8988T (cell line): ENCODE data around the gene TRUB2.

Experiments used
- DNase-seq: peaks from one replicate; pipeline ENCODE4 v3.0.0; 2011

The TRUB2 gene, protein sequence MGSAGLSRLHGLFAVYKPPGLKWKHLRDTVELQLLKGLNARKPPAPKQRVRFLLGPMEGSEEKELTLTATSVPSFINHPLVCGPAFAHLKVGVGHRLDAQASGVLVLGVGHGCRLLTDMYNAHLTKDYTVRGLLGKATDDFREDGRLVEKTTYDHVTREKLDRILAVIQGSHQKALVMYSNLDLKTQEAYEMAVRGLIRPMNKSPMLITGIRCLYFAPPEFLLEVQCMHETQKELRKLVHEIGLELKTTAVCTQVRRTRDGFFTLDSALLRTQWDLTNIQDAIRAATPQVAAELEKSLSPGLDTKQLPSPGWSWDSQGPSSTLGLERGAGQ

DNA sequence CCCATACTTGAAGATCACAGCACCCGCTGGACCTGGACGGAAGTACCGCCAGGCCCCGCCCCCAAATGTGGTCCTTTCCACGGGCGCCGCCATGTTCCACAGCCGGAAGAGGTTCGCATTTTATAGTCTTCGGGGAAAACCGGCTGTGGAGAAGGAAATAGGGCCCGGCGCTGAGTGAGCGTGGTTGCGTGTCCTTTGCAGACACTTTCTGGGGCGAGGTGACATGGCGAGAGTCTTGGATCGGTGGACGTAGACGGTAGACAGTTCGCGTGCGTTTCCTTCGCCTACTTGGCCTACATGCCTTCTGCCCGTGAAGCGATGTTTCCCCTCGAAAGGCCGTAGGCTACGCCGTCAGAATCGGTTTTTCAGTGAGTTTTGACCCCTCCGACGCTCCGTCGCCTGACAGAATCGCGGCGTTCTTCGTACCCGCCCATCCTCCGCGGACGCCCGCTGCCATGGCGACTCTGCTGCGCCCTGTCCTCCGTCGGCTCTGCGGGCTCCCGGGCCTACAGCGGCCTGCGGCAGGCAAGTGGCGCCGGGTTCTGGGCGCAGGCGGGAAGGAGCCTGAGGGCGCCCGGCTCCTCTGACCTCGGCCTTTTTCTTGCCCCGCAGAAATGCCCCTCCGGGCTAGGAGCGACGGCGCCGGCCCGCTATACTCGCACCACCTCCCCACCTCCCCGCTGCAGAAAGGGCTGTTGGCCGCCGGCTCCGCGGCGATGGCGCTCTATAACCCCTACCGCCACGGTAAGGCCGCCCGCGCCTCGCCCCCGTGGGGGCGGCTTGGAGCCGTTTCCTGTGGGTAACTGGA lies at the start of gene TRUB2, which contains the start of gene COQ4:
TSS of gene TRUB2 (minus strand) at position 44 of the 808 bp plus-strand sequence. CDS start at position 5, 39 bp downstream.
TSS of gene COQ4 (plus strand) at position 436 of the 808 bp plus-strand sequence. CDS start at position 456, 20 bp downstream.
- DNase-seq = peak; percentile 86

DNA sequence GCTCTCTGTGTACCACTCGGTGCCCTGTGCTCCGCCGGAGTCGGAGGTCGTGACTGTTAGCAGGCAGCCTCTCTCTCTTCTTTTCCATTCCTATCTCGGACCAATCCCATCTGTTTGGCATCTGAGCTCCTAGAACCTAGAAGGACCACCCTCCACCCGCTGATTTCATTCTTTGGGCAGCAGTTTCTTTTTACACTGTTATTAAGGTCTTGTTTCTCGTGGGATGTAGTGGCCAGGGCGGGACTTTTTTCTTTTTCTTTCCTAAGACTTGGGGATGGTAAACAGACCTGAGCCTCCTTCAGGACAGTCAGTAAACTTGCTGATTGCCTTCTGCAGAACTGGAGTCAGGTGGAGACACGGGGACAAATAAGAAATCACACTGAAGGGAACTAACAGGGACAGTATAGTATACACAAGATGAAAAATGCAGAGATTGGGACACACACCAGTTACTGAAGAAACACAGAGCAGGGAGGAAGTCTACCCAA lies 49.4 kb upstream of the TRUB2 start:
- DNase-seq = no peak

DNA sequence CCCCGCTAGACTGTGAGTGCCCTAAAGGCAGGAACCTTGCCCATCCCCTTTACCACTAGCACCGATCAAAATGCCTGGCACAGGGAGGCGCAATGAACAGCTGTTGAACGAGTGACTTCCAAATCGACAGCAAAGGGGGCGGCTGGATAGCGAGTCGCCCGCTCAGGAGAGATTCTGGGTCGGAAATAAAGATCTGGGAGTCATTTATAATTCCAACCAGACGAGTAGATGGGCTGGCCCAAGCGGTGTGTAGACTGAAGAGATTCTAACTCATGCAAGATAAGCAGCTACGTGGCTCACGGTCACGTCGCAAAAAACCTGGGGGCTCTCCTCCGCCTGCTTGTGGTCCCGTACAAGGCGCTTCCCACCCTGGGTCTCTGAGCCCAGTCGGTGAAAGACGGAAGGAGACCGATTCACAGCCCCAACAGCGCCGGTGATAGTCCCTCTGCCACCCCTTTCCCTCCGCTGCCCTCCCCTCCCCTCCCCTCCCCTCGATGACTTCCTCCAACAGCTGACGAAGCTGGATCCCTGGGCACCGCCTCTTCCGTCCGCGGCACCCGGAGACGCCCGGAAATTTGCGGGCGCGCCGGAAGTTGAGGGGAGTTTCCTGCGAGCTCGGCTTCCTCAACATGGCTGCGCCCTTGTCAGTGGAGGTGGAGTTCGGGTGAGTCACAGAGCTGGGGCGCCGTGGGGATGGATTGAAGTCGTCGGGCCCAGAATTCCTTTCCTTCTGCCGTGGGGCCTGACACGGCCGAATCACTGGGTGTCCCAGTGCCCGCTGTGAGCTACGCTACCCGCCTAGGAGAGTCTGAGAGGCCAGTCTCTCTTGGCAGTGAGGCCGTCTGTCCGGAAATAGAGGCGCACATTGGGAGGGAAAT lies 48.7 kb upstream of the TRUB2 start, which contains the start of gene URM1:
TSS of gene URM1 (plus strand) at position 623 of the 878 bp plus-strand sequence. CDS start at position 630, 7 bp downstream.
- DNase-seq = peak; percentile 98

DNA sequence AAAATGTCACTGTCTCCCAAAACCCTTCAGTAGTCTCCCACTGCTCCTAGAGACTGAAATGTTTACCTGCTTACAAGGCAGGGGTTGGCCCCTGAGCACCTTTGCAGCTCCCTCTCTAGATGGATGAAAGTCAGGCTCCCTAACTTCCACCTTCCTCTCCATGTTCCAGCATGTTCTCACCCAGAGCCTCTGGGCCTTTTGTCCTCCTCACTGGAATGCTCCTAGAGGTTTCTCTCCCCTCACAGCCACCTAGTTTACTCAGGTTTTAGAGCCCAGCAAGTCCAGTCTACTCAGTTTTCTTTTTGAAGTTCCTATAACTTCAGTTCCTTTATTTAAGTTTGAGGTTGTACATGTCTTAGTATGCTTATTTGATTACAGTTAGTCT lies 48.1 kb upstream of the TRUB2 start:
- no peak for DNase-seq

DNA sequence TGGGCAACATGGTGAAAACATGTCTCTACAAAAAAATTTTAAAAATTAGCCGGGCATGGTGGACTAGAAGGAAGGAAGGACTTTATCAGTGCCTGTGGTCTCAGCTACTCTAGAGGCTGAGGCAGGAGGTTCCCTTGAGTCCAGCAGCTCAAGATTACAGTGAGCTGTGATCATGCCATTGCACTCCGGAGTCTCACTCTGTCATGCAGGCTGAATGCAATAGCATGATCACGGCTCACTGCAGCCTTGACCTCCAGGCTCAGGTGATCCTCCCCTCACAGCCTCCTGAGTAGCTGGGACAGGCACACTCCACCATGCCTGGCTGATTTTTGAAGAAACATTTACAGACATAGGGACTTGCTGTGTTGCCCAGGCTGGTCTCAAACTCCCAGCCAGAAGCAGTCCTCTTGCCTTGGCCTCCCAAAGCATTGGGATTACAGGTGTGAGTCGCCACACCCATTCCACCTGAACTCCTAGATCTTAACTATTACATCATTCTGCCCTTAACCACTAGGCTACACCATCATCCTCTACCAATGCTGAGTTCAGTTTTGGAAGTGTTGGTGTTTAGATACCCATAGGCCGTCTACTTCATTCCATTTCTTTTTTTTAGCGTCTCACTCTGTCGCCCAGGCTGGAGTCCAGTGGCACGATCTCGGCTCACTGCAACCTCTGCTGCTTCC lies 46.9 kb upstream of the TRUB2 start:
- no peak for DNase-seq

DNA sequence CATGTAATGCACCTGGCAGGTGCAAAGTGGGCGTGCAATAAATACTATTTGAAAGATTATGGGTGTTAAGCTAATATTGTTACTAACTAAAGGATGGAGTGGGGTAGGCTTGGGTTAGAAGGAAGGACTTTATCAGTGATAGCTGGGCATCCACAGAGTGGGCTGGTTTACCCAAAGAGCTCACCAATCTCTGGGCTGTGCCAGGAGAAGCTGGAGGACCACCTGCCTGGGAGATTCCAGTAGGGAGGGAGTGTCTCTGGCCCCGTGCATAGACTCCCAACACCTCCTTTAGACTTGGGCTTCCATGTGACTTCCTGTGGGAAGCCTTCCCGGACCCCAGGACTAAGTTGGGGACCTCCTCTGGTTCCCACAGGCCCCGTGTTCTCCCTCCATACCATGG lies 43.3 kb upstream of the TRUB2 start:
- no peak for DNase-seq

DNA sequence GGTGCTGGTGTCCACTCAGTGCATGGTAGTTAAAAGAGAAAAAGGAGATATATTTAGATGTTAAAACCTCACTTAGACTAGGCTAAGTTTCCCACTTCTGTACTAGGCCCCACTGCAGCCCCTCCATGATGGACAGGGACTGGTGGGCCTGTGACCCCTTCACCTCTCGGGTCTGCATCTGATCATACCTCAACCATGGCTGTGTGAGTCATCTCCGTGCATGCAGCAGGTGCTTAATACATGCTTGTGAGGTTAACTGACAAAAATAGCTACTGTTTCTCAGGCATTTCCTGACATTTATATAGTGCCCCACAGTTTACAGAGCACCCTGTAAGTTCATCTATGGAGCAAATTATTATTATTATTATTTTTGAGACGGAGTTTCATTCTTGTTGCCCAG lies 40.5 kb upstream of the TRUB2 start:
- no peak for DNase-seq

DNA sequence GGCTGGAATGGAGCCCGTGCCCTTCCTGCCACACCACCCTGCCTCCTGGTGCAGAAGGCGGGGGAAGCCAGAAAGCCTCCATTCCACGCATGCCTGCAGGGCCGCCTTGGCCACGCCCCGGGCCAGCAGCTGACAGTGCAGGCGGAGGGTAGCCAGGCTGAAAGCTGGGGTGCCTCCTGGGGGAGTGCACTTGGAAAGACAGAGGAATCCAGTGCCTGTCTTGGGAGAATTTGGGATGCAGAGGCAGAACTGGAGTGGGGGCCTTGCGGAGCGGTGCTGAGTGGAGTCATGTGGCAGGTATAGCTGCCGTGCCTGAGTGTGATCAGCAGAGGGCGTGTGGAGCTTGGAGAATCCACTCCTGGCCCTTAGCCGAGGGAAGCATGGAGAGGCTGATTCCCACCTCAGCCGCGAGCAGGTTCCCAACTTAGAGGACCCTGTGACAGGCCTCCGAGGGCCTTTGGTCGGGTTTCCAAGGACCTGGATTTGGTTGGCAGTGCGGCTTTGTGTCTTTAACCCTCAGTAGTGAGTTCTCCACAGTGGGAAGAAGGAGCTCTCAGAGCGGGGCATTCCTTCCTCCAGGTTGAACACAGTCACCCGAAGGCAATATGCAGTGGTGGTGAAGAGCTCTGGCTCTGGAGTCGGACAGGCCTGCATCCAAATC lies 39.9 kb upstream of the TRUB2 start:
- DNase-seq = peak; percentile 92

DNA sequence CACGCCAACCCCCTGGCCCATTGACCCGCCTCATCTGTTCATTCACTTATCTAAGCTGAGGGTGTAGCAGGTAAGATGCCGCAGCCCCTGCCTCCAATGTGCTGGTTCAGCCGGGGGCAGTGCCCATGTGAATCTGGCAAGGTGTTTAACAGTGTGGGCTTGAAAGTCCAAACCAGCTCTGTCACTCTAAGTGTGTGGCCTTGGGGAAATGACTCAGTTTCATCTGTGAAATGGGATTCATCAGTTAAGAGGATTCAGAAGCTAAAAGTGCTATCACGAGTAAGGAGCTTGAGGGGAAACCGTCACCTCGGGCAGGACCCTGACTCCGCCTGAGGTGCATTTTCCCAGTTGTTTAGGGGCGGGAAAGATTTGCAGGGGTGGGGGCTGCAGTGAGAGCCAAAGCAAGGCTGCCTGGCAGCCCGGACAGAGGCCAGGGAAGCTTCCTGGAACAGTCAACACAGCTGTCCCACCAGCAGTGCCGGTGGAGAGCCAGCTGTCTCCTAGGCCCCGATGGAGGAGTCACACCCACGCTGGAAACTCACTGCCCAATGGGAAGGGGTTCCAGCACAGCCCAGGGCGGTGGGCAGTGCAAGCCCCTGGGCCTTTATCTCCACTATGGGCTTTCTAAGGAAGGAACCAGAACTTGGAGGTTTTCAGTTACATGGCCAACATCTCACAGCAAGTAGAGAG lies 39.2 kb upstream of the TRUB2 start:
- DNase-seq = no peak

DNA sequence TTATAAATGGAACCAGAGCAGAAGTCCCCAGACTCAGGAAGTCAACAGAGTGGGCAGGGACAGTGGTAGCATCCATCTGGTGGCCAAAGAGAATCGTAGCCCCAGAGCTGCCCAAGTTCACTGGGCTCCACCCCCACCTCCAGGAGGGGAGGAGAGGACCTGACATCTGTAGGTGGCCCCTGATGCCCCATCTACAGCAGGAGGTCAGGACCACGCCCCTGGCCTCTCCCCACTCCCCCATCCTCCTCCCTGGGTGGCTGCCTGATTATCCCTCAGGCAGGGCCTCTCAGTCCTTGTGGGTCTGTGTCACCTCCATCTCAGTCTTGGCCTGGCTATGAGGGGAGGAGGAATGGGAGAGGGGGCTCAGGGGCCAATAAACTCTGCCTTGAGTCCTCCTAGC lies 38.6 kb upstream of the TRUB2 start:
- DNase-seq = no peak

DNA sequence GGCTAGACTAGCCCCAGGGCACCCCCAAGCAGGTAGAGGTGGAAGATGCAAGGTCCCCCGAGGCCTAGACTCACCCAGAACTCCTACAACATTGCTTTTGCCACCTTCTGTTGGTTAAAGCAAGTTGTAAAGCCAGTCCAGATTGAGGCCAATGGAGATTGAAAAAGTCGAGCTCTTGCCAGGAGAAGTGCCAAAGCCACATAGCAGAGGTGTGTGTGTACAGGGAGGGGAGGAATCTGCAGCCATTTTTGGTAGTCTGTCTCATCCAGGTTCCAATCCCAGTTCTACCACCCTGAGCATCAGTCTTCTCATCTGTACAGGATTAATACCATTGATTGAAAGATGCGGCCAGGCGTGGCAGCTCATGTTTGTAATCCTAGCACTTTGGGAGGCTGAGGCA lies 36.6 kb upstream of the TRUB2 start:
- no peak for DNase-seq

DNA sequence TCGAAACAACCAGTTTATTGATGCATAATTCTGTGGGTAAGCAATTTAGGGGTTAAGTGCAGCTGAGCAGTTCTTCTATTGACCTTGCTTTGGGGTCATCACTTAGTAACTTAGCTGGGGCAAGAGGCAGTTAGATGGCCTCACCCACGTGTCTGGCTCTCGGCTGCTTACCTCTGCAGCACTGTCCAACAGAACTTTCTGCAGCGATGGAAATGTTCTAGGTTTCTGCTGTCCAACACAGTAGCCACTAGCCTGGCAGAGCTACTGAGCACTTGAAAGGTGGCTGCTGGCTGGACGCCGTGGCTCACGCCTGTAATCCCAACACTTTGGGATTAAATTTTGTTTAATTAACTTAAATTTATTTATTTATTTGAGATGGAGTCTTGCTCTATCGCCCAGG lies 35.8 kb upstream of the TRUB2 start:
- no peak for DNase-seq

DNA sequence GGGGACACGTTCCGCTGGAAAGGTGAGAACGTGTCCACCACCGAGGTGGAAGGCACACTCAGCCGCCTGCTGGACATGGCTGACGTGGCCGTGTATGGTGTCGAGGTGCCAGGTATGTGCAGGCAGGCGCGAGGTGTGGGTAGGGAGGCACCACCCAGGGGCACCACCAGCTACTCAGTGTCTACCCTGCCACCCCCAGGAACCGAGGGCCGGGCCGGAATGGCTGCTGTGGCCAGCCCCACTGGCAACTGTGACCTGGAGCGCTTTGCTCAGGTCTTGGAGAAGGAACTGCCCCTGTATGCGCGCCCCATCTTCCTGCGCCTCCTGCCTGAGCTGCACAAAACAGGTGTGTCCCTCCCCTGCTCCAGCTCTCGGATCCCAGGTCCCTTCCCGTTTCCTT lies 33.2 kb upstream of the TRUB2 start:
- DNase-seq = no peak

DNA sequence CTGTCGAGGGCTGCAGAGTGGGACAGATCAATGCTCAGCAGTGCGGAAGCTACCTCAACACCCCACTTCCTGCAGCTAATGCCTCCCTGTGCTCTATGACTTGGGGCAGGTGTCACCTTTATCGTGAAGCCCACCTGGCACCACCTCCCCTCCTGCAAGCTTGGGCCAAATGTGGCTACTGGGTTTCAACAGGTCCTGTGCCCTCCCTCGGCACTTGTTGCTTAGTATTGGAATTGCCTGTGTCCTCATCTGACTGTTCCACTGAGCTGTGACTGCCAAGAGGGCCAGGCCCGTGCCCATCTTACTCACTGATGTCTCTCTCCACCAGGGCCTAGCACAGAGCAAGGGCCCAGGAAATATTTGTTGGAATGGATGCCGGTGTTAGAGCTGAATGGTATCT lies 27.5 kb upstream of the TRUB2 start:
- no peak for DNase-seq

DNA sequence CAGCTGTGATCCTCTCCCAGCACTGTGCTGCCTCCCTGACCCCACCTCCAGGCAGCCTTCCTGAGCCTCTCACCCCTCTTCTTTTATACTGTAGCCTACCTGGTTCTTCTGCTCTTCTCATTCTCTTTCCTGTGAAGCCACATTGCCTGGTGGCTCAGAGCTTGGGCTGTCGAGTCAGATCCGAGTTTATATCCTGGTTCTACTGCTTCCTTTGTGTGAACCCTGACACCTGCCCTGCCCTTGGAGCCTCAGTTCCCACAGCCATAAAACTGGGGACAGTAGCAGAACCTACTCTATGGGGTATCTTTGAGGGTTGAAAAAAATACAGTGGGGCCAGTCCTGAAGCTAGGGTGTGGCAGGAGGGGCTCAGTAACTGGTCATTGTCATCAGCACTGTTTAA lies 26.9 kb upstream of the TRUB2 start:
- no peak for DNase-seq

DNA sequence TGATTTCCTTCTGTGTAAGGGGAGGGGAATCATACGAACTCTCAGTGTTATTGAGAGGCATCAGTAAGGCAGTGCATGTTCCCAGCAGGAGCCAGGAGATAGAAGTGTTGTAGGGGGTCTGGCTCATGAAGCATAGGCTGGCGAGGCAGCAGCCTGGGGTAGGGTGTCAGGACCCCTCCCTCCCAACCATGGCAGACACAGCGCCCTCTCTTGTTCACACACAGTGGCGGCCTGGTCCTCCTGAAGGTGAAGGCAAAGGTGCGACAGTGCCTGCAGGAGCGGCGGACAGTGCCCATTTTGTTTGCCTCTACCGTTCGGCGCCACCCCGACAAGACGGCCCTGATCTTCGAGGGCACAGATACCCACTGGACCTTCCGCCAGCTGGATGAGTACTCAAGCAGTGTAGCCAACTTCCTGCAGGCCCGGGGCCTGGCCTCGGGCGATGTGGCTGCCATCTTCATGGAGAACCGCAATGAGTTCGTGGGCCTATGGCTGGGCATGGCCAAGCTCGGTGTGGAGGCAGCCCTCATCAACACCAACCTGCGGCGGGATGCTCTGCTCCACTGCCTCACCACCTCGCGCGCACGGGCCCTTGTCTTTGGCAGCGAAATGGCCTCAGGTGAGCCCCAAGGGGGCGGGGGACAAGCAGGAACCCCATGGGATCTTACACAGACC lies 22.8 kb upstream of the TRUB2 start:
- DNase-seq = no peak

DNA sequence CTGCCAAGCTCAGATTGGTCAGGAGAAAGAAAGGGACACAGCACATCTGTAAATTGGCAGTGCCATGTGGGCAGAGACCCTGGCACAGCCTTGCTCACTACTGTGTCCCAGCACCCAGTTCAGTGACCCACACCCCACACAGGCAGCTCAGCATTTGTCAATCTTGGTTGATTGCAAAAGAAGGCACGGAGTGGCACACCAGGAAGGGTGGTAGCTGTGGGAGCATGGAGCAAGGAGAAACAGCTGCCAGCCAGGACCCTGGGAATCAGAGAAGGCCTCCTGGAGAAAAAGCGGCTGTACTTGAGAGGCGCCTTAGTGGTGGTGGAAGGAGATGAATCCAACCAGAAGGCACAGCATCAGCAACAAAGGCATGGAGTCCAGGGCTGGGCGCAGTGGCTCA lies 21.6 kb upstream of the TRUB2 start:
- DNase-seq = no peak

DNA sequence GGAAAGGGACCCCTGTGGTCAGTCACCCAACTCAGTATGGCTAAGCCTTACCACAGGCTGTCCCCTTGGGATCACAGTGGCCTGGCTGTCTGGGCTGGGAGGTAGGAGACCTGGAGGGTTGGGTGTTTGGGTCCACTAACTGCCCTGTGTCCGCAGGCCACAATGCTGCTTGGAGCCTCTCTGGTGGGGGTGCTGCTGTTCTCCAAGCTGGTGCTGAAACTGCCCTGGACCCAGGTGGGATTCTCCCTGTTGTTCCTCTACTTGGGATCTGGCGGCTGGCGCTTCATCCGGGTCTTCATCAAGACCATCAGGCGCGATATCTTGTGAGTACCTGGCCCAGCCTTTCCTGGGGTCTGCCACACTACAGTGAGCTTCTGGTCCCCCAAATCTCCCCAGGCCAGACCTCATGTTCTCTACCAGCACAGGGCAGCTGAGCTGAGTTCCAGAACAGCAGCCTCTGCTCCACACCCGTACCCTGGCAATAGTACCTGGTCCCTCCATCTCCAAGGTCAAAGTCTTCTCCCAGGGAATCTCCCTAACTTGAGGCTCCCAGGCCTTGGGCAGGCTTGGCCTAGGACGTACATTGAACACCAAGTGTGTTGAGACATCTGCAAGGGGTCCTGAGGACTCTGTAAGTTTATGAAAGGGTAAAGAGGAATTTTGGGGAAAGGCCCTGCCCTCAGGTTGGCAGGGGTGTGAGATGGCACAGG lies 20.9 kb upstream of the TRUB2 start:
- DNase-seq = no peak

DNA sequence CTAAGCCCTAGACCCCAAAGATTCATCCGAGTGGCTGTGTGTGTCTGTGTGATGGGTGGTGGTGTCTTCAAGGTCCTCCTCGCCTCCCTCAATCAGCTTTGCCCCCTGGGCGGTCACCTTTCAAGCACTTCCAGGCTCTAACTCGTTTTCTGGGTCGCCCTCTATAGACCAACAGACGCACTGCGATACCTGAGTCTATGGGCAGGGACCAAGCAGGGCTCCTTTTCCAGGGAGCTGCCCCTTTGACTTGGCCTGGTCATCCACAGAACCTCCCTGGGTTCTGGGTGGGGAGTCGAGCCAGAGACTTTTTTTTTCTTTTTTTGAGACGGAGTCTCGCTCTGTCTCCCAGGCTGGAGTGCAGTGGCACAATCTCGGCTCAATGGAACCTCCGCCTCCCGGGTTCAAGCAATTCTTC lies 19.2 kb upstream of the TRUB2 start:
- peak; percentile 84 for DNase-seq
